Measurements from ENCODE around the gene CCDC171.
"Not testable (repeated sequence)": the region's sequence is repeated elsewhere in the genome, so short reads cannot be mapped to it uniquely, and the experiment has no call there.

CCDC171 gene

GRCh38 chr9:15699876-15700559 lies 147.2 kb downstream of the CCDC171 start:
- H3K36me3 ChIP-seq (ENCODE audit: control insufficient read depth, insufficient read depth, low read length); H3K4me3 ChIP-seq (ENCODE audit: low read depth, low read length); H3K27ac ChIP-seq (ENCODE audit: low read depth, low read length); H3K9me3 ChIP-seq (ENCODE audit: control insufficient read depth, insufficient read depth, low read length); H3K4me1 ChIP-seq (ENCODE audit: control insufficient read depth, insufficient read depth, low read length); H3K9ac ChIP-seq (ENCODE audit: low read depth, low read length); H3K27me3 ChIP-seq (ENCODE audit: control insufficient read depth, insufficient read depth, low read length): not testable (repeated sequence)

DNA sequence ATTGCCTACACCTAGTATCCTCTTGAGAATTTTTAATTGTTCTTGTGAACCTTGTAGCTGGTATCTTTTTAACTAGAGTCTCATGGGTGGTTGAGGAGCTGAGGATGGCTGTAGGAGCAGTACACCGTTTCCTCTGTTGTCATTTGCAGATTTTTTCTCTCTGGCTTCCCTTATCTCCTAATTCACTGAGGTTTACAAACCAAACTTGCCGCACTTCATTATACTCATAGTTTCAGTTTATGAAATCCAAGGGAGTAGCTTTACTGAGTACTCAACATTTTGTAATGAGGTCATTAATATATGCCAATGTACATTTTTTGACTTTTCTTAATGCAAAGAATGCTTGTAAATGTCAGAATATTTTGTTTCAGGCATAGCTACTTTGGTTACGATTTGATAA lies 154.2 kb downstream of the CCDC171 start:
- H3K9me3 ChIP-seq (ENCODE audit: control insufficient read depth, insufficient read depth, low read length), result no peaks in the 10 kb centered on the region
- H3K4me1 ChIP-seq (ENCODE audit: control insufficient read depth, insufficient read depth, low read length), result no peaks in the 10 kb centered on the region
- H3K27ac ChIP-seq (ENCODE audit: low read depth, low read length), result no peak overlapping the region
- H3K27me3 ChIP-seq (ENCODE audit: control insufficient read depth, insufficient read depth, low read length), result no peaks in the 10 kb centered on the region
- no peaks in the 10 kb centered on the region for H3K36me3 ChIP-seq (ENCODE audit: control insufficient read depth, insufficient read depth, low read length)
- H3K4me3 ChIP-seq (ENCODE audit: low read depth, low read length), result no peak overlapping the region
- no peak overlapping the region for H3K9ac ChIP-seq (ENCODE audit: low read depth, low read length)

- H3K27ac ChIP-seq (ENCODE audit: low read depth, low read length), result no peak overlapping the region
- no peaks in the 10 kb centered on the region for H3K27me3 ChIP-seq (ENCODE audit: control insufficient read depth, insufficient read depth, low read length)
- no peak overlapping the region for H3K9ac ChIP-seq (ENCODE audit: low read depth, low read length)
- H3K9me3 ChIP-seq (ENCODE audit: control insufficient read depth, insufficient read depth, low read length), result no peaks in the 10 kb centered on the region
- no peaks in the 10 kb centered on the region for H3K4me1 ChIP-seq (ENCODE audit: control insufficient read depth, insufficient read depth, low read length)
- H3K4me3 ChIP-seq (ENCODE audit: low read depth, low read length), result no peak overlapping the region
- H3K36me3 ChIP-seq (ENCODE audit: control insufficient read depth, insufficient read depth, low read length), result no peaks in the 10 kb centered on the region
Observed at GRCh38 chr9:15711531-15711930, 158.7 kb downstream of the CCDC171 start.

- Histone ChIP-seq H3K9me3 (ENCODE audit: control insufficient read depth, insufficient read depth, low read length) (no peaks in the 10 kb centered on the region), H3K27me3 (ENCODE audit: control insufficient read depth, insufficient read depth, low read length) (no peaks in the 10 kb centered on the region), H3K4me3 (ENCODE audit: low read depth, low read length) (no peak overlapping the region), H3K4me1 (ENCODE audit: control insufficient read depth, insufficient read depth, low read length) (no peaks in the 10 kb centered on the region), H3K36me3 (ENCODE audit: control insufficient read depth, insufficient read depth, low read length) (no peaks in the 10 kb centered on the region), H3K27ac (ENCODE audit: low read depth, low read length) (no peak overlapping the region), H3K9ac (ENCODE audit: low read depth, low read length) (no peak overlapping the region)
Observed at GRCh38 chr9:15711931-15712330, 159.1 kb downstream of the CCDC171 start.

DNA sequence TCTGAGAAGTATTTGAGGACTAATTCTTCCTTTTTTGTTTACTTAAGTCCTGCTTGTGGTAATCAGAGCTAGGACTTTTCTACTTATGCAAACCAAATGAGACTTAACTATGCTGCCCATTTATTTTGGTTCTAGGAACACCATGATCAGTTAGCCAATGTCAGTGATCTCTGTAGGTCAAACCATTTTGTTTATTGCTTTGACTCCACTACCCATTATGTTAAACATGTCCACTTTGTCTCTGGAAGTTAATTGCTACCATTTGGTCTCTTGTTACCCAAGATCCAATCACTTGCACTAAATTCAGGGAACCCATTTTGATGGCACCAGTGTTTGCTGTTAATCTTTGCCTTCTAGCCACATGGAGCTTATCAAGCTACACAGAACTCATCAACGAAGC lies 161.9 kb downstream of the CCDC171 start:
- Histone ChIP-seq H3K4me1 (ENCODE audit: control insufficient read depth, insufficient read depth, low read length) (no peaks in the 10 kb centered on the region), H3K27me3 (ENCODE audit: control insufficient read depth, insufficient read depth, low read length) (no peaks in the 10 kb centered on the region), H3K9ac (ENCODE audit: low read depth, low read length) (no peak overlapping the region), H3K27ac (ENCODE audit: low read depth, low read length) (no peak overlapping the region), H3K9me3 (ENCODE audit: control insufficient read depth, insufficient read depth, low read length) (no peaks in the 10 kb centered on the region), H3K4me3 (ENCODE audit: low read depth, low read length) (no peak overlapping the region), H3K36me3 (ENCODE audit: control insufficient read depth, insufficient read depth, low read length) (no peaks in the 10 kb centered on the region)

GRCh38 chr9:15717290-15717967 lies 164.6 kb downstream of the CCDC171 start:
- H3K4me3 ChIP-seq (ENCODE audit: low read depth, low read length), result no peak overlapping the region
- H3K36me3 ChIP-seq (ENCODE audit: control insufficient read depth, insufficient read depth, low read length), result no peaks in the 10 kb centered on the region
- H3K9ac ChIP-seq (ENCODE audit: low read depth, low read length), result no peak overlapping the region
- H3K9me3 ChIP-seq (ENCODE audit: control insufficient read depth, insufficient read depth, low read length), result no peaks in the 10 kb centered on the region
- H3K27me3 ChIP-seq (ENCODE audit: control insufficient read depth, insufficient read depth, low read length), result no peaks in the 10 kb centered on the region
- H3K4me1 ChIP-seq (ENCODE audit: control insufficient read depth, insufficient read depth, low read length), result peaks cover 4% of the 10 kb centered on the region
- no peak overlapping the region for H3K27ac ChIP-seq (ENCODE audit: low read depth, low read length)

DNA sequence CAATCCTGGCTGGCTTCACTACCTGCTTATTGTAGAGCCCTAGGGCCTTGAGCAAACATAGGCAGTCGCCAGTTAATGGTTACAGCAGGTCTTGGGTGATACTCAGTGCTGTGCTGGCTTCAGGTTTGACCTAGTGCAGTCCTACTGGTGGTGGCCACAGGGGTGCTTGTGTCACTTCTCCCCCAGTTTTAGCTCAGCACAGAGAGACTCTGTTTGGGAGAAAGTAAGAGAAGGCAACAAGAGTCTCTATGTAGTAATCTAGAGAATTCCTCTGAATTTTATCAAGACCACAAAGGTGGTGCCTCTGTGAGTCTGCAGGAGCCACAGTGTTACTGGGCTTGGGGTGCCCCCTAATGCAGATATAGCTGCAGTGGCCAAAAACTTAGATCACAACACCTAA lies 165.6 kb downstream of the CCDC171 start:
- Histone ChIP-seq H3K27me3 (ENCODE audit: control insufficient read depth, insufficient read depth, low read length) (no peaks in the 10 kb centered on the region), H3K9ac (ENCODE audit: low read depth, low read length) (no peak overlapping the region)

GRCh38 chr9:15720861-15721260 lies 168.0 kb downstream of the CCDC171 start:
- Histone ChIP-seq H3K9ac (ENCODE audit: low read depth, low read length) (no peak overlapping the region), H3K9me3 (ENCODE audit: control insufficient read depth, insufficient read depth, low read length) (no peaks in the 10 kb centered on the region), H3K4me3 (ENCODE audit: low read depth, low read length) (no peak overlapping the region), H3K27ac (ENCODE audit: low read depth, low read length) (no peak overlapping the region), H3K27me3 (ENCODE audit: control insufficient read depth, insufficient read depth, low read length) (no peaks in the 10 kb centered on the region), H3K4me1 (ENCODE audit: control insufficient read depth, insufficient read depth, low read length) (peaks cover 15% of the 10 kb centered on the region), H3K36me3 (ENCODE audit: control insufficient read depth, insufficient read depth, low read length) (no peaks in the 10 kb centered on the region)

More for the DNA sequence above, 165.6 kb downstream of the CCDC171 start:
- H3K4me1 ChIP-seq (ENCODE audit: control insufficient read depth, insufficient read depth, low read length), result peaks cover 14% of the 10 kb centered on the region
- no peak overlapping the region for H3K4me3 ChIP-seq (ENCODE audit: low read depth, low read length)
- no peaks in the 10 kb centered on the region for H3K9me3 ChIP-seq (ENCODE audit: control insufficient read depth, insufficient read depth, low read length)
- no peak overlapping the region for H3K27ac ChIP-seq (ENCODE audit: low read depth, low read length)
- H3K36me3 ChIP-seq (ENCODE audit: control insufficient read depth, insufficient read depth, low read length), result no peaks in the 10 kb centered on the region

GRCh38 chr9:15722888-15723287 lies 170.0 kb downstream of the CCDC171 start:
- no peaks in the 10 kb centered on the region for H3K36me3 ChIP-seq (ENCODE audit: control insufficient read depth, insufficient read depth, low read length)
- no peaks in the 10 kb centered on the region for H3K9me3 ChIP-seq (ENCODE audit: control insufficient read depth, insufficient read depth, low read length)
- no peak overlapping the region; the same call in 1 of the 2 replicates for H3K4me3 ChIP-seq (ENCODE audit: low read depth, low read length)
- no peaks in the 10 kb centered on the region for H3K27me3 ChIP-seq (ENCODE audit: control insufficient read depth, insufficient read depth, low read length)
- H3K9ac ChIP-seq (ENCODE audit: low read depth, low read length), result no peak overlapping the region
- H3K4me1 ChIP-seq (ENCODE audit: control insufficient read depth, insufficient read depth, low read length), result peaks cover 15% of the 10 kb centered on the region
- H3K27ac ChIP-seq (ENCODE audit: low read depth, low read length), result peak overlapping the region; percentile 23

GRCh38 chr9:15724016-15724415 lies 171.2 kb downstream of the CCDC171 start:
- H3K4me1 ChIP-seq (ENCODE audit: control insufficient read depth, insufficient read depth, low read length), result peaks cover 15% of the 10 kb centered on the region
- H3K27ac ChIP-seq (ENCODE audit: low read depth, low read length), result no peak overlapping the region
- no peaks in the 10 kb centered on the region for H3K9me3 ChIP-seq (ENCODE audit: control insufficient read depth, insufficient read depth, low read length)
- no peaks in the 10 kb centered on the region for H3K27me3 ChIP-seq (ENCODE audit: control insufficient read depth, insufficient read depth, low read length)
- no peak overlapping the region for H3K4me3 ChIP-seq (ENCODE audit: low read depth, low read length)
- no peaks in the 10 kb centered on the region for H3K36me3 ChIP-seq (ENCODE audit: control insufficient read depth, insufficient read depth, low read length)
- H3K9ac ChIP-seq (ENCODE audit: low read depth, low read length), result no peak overlapping the region

DNA sequence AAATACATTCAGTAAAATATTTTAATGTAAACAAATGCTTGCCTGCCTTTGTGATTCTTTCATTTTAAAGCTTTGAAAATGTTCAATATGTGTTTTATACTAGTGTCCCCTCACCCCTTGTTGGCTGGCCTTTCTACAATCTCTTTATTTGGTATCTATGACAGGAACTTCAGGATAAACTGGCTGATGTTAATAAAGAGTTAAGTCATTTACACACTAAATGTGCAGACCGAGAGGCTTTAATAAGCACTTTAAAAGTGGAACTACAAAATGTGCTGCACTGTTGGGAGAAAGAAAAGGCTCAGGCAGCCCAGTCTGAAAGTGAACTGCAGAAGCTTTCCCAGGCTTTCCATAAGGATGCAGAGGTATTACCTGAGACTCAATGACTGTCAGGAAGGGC lies 171.8 kb downstream of the CCDC171 start:
- Histone ChIP-seq H3K4me3 (ENCODE audit: low read depth, low read length) (no peak overlapping the region), H3K9ac (ENCODE audit: low read depth, low read length) (no peak overlapping the region), H3K27ac (ENCODE audit: low read depth, low read length) (no peak overlapping the region)

More for the DNA sequence above, 171.8 kb downstream of the CCDC171 start:
- no peaks in the 10 kb centered on the region for H3K36me3 ChIP-seq (ENCODE audit: control insufficient read depth, insufficient read depth, low read length)
- no peaks in the 10 kb centered on the region for H3K27me3 ChIP-seq (ENCODE audit: control insufficient read depth, insufficient read depth, low read length)
- H3K4me1 ChIP-seq (ENCODE audit: control insufficient read depth, insufficient read depth, low read length), result peaks cover 15% of the 10 kb centered on the region
- H3K9me3 ChIP-seq (ENCODE audit: control insufficient read depth, insufficient read depth, low read length), result no peaks in the 10 kb centered on the region
